ENCODE measurements around the gene EDN1. TPM values are rescaled to one million over a fixed set of nuclear protein-coding genes. Genes with fewer than 3 reads are reported as not detected.

Gene EDN1
- total RNA-seq, 1 donor from 2014 or later, result 18.8 TPM

DNA sequence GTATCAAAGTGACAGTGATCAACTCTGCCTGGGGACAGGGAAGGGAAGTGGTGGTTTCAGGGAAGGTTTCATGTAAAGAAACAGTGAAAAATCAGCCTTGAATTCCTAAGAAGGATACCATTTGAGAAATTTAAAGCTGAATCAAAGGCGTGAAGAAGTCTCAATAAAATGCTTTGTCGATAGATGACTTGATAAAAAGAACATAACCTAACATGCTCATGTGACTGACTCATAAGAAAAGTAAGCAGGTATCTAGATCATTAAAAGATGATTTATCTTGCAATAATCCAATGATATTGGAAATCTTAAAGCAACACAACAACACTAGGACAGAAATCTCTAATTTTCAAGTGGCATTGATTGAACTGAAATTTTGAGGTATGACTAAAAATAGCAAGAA is 14.3 kb downstream of the EDN1 start:
- Histone ChIP-seq H3K36me3 (no peaks in the 10 kb centered on the region), H3K9me3 (no peaks in the 10 kb centered on the region), H3K4me3 (no peak overlapping the region), H3K27ac (no peak overlapping the region), H3K27me3 (no peaks in the 10 kb centered on the region), H3K4me1 (no peaks in the 10 kb centered on the region)
- intact Hi-C loops (cut with DNase I), result no loop called here
- ATAC-seq (no peak), DNase-seq (no peak)
- TF ChIP-seq CTCF (IDR thresholded peaks at IDR 0.05), result no peak

DNA sequence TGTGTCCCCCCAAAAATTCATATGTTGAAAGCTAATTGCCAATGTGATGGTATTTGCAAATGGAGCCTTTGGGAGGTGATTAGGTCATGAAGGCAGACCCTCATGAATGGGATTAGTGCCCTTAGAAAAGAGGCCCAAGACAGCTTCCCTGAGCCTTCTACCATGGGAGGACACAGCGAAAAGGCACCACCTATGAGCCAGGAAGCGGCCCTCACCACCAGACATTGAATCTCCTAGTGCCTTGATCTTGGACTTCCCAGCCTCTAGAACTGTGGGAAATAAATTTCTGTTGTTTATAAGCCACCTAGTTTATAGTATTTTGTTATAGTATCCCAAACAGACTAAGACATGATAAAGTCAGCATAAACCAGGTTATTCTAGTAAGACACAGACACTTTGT is 18.9 kb downstream of the EDN1 start:
- intact Hi-C loops (cut with DNase I), result no loop called here
- no peak for TF ChIP-seq CTCF (IDR thresholded peaks at IDR 0.05)
- DNase-seq (no peak), ATAC-seq (no peak)
- Histone ChIP-seq H3K4me3 (no peak overlapping the region), H3K4me1 (no peaks in the 10 kb centered on the region), H3K27me3 (no peaks in the 10 kb centered on the region), H3K27ac (no peak overlapping the region), H3K36me3 (no peaks in the 10 kb centered on the region), H3K9me3 (no peaks in the 10 kb centered on the region)

DNA sequence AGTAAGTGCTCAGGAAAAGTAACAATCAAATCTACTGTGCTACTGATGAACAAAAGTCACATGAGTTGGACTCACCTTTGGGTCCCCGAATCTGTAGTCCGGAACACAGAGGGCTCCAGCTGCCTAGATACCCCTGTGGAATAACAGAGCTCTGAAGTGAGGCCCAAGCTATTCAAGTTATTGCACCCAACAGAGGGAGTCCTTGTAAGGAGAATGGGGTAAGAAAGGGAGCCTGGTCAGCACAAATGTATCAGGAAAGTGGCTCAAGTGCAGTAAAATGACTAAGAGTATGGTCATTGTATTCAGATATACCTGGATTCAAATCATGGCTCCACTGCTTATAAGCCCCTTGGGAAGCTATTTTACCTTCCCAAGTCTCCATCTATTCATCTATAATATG is 20.9 kb downstream of the EDN1 start:
- H3K4me1 ChIP-seq, result no peaks in the 10 kb centered on the region
- intact Hi-C loops (cut with DNase I), result no loop called here
- no peak for DNase-seq
- peak; percentile 10 for TF ChIP-seq CTCF (IDR thresholded peaks at IDR 0.05)
- no peaks in the 10 kb centered on the region for H3K9me3 ChIP-seq
- peak; percentile 57 for ATAC-seq
- no peak overlapping the region for H3K27ac ChIP-seq
- H3K36me3 ChIP-seq, result no peaks in the 10 kb centered on the region
- no peaks in the 10 kb centered on the region for H3K27me3 ChIP-seq
- H3K4me3 ChIP-seq, result no peak overlapping the region

DNA sequence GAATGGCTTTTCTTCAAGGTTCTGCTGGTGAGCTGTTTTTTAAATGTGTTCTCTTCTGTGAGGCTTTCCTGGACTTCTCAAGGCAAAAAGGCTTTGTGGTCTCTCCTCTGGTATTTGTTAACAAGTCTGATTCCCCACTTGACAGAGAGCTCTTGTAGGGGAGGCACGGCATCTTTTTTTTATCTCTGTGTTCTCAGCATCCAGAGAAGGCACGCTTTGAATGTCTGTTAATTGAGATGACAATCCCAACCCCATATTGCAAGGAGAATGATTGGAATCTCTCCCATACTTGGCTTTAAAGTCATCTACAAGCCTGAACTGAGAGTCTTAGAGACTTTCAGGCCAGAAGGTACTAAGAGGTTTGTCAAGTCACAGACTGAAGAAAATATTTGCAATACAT is 22.6 kb downstream of the EDN1 start:
- intact Hi-C loops (cut with DNase I), result no loop called here
- H3K4me1 ChIP-seq, result no peaks in the 10 kb centered on the region
- no peak overlapping the region for H3K4me3 ChIP-seq
- H3K27me3 ChIP-seq, result no peaks in the 10 kb centered on the region
- no peak overlapping the region for H3K27ac ChIP-seq
- DNase-seq (no peak), ATAC-seq (no peak)
- no peaks in the 10 kb centered on the region for H3K36me3 ChIP-seq
- no peak for TF ChIP-seq CTCF (IDR thresholded peaks at IDR 0.05)
- no peaks in the 10 kb centered on the region for H3K9me3 ChIP-seq

DNA sequence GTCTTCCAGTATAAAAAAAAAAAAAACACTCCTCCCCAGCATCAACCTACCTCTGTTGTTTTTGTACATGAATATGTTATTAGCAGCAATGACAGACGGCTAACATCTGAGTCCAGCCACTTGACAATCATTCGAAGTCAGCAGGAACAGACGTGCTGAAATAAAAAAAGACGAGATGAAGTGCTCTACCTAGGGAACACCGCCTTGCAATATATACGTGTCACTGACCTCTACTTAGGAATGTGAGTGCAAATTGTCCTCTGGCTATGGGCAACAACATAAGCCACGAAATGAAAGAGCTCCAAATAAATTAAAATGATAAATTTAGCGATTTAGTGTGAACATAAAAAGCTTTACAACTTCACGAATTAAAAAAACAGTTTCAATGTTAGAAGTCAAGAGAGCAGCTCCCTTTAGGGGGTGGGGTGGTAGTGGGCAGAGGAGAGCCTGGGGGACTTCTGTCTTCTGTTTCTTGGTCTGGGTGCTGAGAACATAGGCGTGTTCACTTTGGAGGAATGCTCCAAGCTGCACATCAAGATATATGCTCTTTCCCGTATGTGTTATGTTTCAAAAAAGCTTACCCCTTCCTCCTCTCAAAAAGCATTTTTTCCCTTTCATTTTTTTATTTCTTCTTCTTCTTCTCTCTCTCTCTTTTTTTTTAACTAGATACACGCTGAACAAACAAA is 23.3 kb downstream of the EDN1 start:
- peak overlapping the region; percentile 4 for H3K27ac ChIP-seq
- DNase-seq (no peak), ATAC-seq (no peak)
- H3K27me3 ChIP-seq, result no peaks in the 10 kb centered on the region
- no peak for TF ChIP-seq CTCF (IDR thresholded peaks at IDR 0.05)
- no peak overlapping the region for H3K4me3 ChIP-seq
- H3K4me1 ChIP-seq, result no peaks in the 10 kb centered on the region
- no peaks in the 10 kb centered on the region for H3K9me3 ChIP-seq
- no peaks in the 10 kb centered on the region for H3K36me3 ChIP-seq
- intact Hi-C loops (cut with DNase I), result no loop called here
